Bone marrow (tissue), 2 donors: ENCODE data around the gene RTN4IP1.
"Not testable (repeated sequence)": the region's sequence is repeated elsewhere in the genome, so short reads cannot be mapped to it uniquely, and the experiment has no call there.

Experiments used
- DNase-seq, 2 donors: peaks; one replicate each; lab custom pipeline; 2025; lab: John Stamatoyannopoulos, UW

RTN4IP1 gene

GRCh38 chr6:106581468-106581867, 47.8 kb downstream of the RTN4IP1 start:
- DNase-seq: no peak

GRCh38 chr6:106579281-106579680, 50.0 kb downstream of the RTN4IP1 start:
- no peak for DNase-seq

GRCh38 chr6:106574741-106575458, 54.4 kb downstream of the RTN4IP1 start:
- no peak for DNase-seq

GRCh38 chr6:106572875-106573585, 56.3 kb downstream of the RTN4IP1 start:
- no peak for DNase-seq

GRCh38 chr6:106572436-106572835, 56.9 kb downstream of the RTN4IP1 start:
- no peak for DNase-seq

- no peak for DNase-seq
Observed at GRCh38 chr6:106569428-106569827, 59.9 kb downstream of the RTN4IP1 start.

- DNase-seq: no peak
Observed at GRCh38 chr6:106568530-106568929, 60.8 kb downstream of the RTN4IP1 start.

- DNase-seq: no peak
Observed at GRCh38 chr6:106564476-106564875, 64.8 kb downstream of the RTN4IP1 start.

- DNase-seq: no peak
Observed at GRCh38 chr6:106563614-106564013, 65.7 kb downstream of the RTN4IP1 start.

- no peak for DNase-seq
Observed at GRCh38 chr6:106561686-106562405, 67.5 kb downstream of the RTN4IP1 start.

GRCh38 chr6:106560996-106561685, 68.2 kb downstream of the RTN4IP1 start:
- peak in 1 of 2 donors; percentile 37 for DNase-seq

- DNase-seq: not testable (repeated sequence)
Observed at GRCh38 chr6:106559659-106560058, 69.6 kb downstream of the RTN4IP1 start.

- DNase-seq: no peak
Observed at GRCh38 chr6:106558364-106558763, 70.9 kb downstream of the RTN4IP1 start.

GRCh38 chr6:106557837-106558236, 71.5 kb downstream of the RTN4IP1 start:
- no peak for DNase-seq

GRCh38 chr6:106556368-106556960, 72.8 kb downstream of the RTN4IP1 start:
- DNase-seq: peak in 1 of 2 donors; percentile 29

GRCh38 chr6:106555767-106556166, 73.5 kb downstream of the RTN4IP1 start:
- no peak for DNase-seq

- no peak for DNase-seq
Observed at GRCh38 chr6:106553440-106553839, 75.9 kb downstream of the RTN4IP1 start.

- DNase-seq: no peak
Observed at GRCh38 chr6:106551155-106551554, 78.1 kb downstream of the RTN4IP1 start.

- no peak for DNase-seq
Observed at GRCh38 chr6:106549521-106549920, 79.8 kb downstream of the RTN4IP1 start.

GRCh38 chr6:106548926-106549455, 80.3 kb downstream of the RTN4IP1 start:
- DNase-seq: not testable (repeated sequence)
